Peyer's patch (tissue), 4 donors: ENCODE results near the gene MTARC1. TPM values are rescaled to one million over a fixed set of nuclear protein-coding genes. Genes with fewer than 3 reads are reported as not detected.

ENCODE experiments used
- DNase-seq, 3 donors: peaks; one replicate each; pipeline ENCODE4 v3.0.0-alpha.2; 2017 to 2019
- H3K27ac ChIP-seq, 4 donors: fragments of 200-600 bp; sonication (generic); one replicate each; pipeline ENCODE4 v1.5.1; 2016 to 2019
- H3K27me3 ChIP-seq, 2 donors: fragments of 200-600 bp; sonication (generic); one replicate each; pipeline ENCODE4 v1.5.1; 2019
- H3K36me3 ChIP-seq, 3 donors: fragments of 200-600 bp; sonication (generic); one replicate each; pipeline ENCODE4 v1.5.1; 2016 to 2019
- H3K4me1 ChIP-seq, 4 donors: fragments of 200-600 bp; sonication (generic); one replicate each; pipeline ENCODE4 v1.5.1; 2016 to 2019
- H3K4me3 ChIP-seq, 4 donors: fragments of 200-600 bp; sonication (generic); 1 replicate in 3 of 4; 2 replicates in 1 of 4; pipeline ENCODE4 v1.5.1; 2016 to 2019; ENCODE audit warnings: mild to moderate bottlenecking in 1 of 4
- H3K9me3 ChIP-seq, 4 donors: fragments of 200-600 bp; sonication (generic); one replicate each; pipeline ENCODE4 v1.5.1; 2016 to 2019; ENCODE audit warnings: mild to moderate bottlenecking in 1 of 4
- POLR2A ChIP-seq, 2 donors: fragments of 450-650 bp; IDR thresholded peaks; one replicate each; pipeline ENCODE4 v1.5.1; 2017; ENCODE audit warnings: antibody characterized with exemption in 2 of 2, mild to moderate bottlenecking in 2 of 2, moderate library complexity in 2 of 2
- total RNA-seq, 4 donors: library from RNA; depleted of rRNA; stranded (reverse); fragments of >200 nt; gene quantifications; one replicate each; pipeline ENCODE4 v1.1.0, GENCODE V29; 2016
- TF ChIP-seq, protein P1 (sequence below), 6 experiments: fragments of 450-650 bp in 4 of 6; fragments of 200-600 bp in 2 of 6; sonication (generic) in 1 of 6; IDR thresholded peaks; one replicate each; pipeline ENCODE4 v1.5.1; 2017 to 2019; ENCODE audit warnings: antibody characterized with exemption in 6 of 6, mild to moderate bottlenecking in 3 of 6, moderate library complexity in 1 of 6

Gene MTARC1
- total RNA-seq = 1 to 10 TPM; 3.3 to 7.8 (median 5.8) TPM

GRCh38 chr1:220786337-220787068 lies at the start of gene MTARC1:
MTARC1 (plus strand) TSS chr1:220786913; CDS start chr1:220786945, 32 bp downstream.
- peak within 1 kb of the TSS; percentile 55 to 75 (median 66) for H3K27ac ChIP-seq
- no peaks in the 10 kb centered on the region for H3K27me3 ChIP-seq
- H3K4me1 ChIP-seq = peaks cover 0 to 13% (median 0%) of the 10 kb centered on the region in 4 donors
- DNase-seq = peak; percentile 30 to 83 (median 80)
- H3K36me3 ChIP-seq = peaks cover 0 to 13% (median 0%) of the 10 kb centered on the region in 3 donors
- no peaks in the 10 kb centered on the region for H3K9me3 ChIP-seq
- TF ChIP-seq POLR2A (IDR thresholded peaks at IDR 0.05) = no peak
- TF ChIP-seq, protein P1, sequence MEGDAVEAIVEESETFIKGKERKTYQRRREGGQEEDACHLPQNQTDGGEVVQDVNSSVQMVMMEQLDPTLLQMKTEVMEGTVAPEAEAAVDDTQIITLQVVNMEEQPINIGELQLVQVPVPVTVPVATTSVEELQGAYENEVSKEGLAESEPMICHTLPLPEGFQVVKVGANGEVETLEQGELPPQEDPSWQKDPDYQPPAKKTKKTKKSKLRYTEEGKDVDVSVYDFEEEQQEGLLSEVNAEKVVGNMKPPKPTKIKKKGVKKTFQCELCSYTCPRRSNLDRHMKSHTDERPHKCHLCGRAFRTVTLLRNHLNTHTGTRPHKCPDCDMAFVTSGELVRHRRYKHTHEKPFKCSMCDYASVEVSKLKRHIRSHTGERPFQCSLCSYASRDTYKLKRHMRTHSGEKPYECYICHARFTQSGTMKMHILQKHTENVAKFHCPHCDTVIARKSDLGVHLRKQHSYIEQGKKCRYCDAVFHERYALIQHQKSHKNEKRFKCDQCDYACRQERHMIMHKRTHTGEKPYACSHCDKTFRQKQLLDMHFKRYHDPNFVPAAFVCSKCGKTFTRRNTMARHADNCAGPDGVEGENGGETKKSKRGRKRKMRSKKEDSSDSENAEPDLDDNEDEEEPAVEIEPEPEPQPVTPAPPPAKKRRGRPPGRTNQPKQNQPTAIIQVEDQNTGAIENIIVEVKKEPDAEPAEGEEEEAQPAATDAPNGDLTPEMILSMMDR (IDR thresholded peaks at IDR 0.05) = peak in 3 of 6 experiments; percentile 34 to 50 (median 48)
- peak within 1 kb of the TSS; percentile 35 to 69 (median 55) for H3K4me3 ChIP-seq

GRCh38 chr1:220741349-220741748 lies 45.4 kb upstream of the MTARC1 start:
- H3K36me3 ChIP-seq = no peaks in the 10 kb centered on the region
- H3K9me3 ChIP-seq = no peaks in the 10 kb centered on the region
- no peak for DNase-seq

GRCh38 chr1:220741825-220742224 lies 44.9 kb upstream of the MTARC1 start:
- no peak overlapping the region for H3K4me3 ChIP-seq
- no peak for TF ChIP-seq POLR2A (IDR thresholded peaks at IDR 0.05)
- TF ChIP-seq, protein P1 (IDR thresholded peaks at IDR 0.05) = no peak
- DNase-seq = no peak
- H3K4me1 ChIP-seq = no peaks in the 10 kb centered on the region
- no peaks in the 10 kb centered on the region for H3K27me3 ChIP-seq
- no peak overlapping the region for H3K27ac ChIP-seq
- H3K9me3 ChIP-seq = no peaks in the 10 kb centered on the region
- no peaks in the 10 kb centered on the region for H3K36me3 ChIP-seq

More at GRCh38 chr1:220741349-220741748, 45.4 kb upstream of the MTARC1 start:
- Histone ChIP-seq H3K4me1 (no peaks in the 10 kb centered on the region), H3K27ac (no peak overlapping the region), H3K27me3 (no peaks in the 10 kb centered on the region), H3K4me3 (no peak overlapping the region)
- TF ChIP-seq, protein P1 (IDR thresholded peaks at IDR 0.05) = no peak
- no peak for TF ChIP-seq POLR2A (IDR thresholded peaks at IDR 0.05)

GRCh38 chr1:220742520-220742919 lies 44.2 kb upstream of the MTARC1 start:
- peaks cover 0 to 5% (median 0%) of the 10 kb centered on the region in 4 donors for H3K4me1 ChIP-seq
- H3K36me3 ChIP-seq = no peaks in the 10 kb centered on the region
- H3K9me3 ChIP-seq = no peaks in the 10 kb centered on the region
- no peaks in the 10 kb centered on the region for H3K27me3 ChIP-seq
- no peak overlapping the region for H3K27ac ChIP-seq
- TF ChIP-seq, protein P1 (IDR thresholded peaks at IDR 0.05) = no peak
- no peak for TF ChIP-seq POLR2A (IDR thresholded peaks at IDR 0.05)
- H3K4me3 ChIP-seq = no peak overlapping the region
- DNase-seq = no peak

- Histone ChIP-seq H3K27ac (no peak overlapping the region), H3K9me3 (no peaks in the 10 kb centered on the region), H3K4me1 (peaks cover 0 to 16% (median 0%) of the 10 kb centered on the region in 4 donors), H3K27me3 (no peaks in the 10 kb centered on the region), H3K4me3 (no peak overlapping the region), H3K36me3 (no peaks in the 10 kb centered on the region)
- no peak for TF ChIP-seq POLR2A (IDR thresholded peaks at IDR 0.05)
- TF ChIP-seq, protein P1 (IDR thresholded peaks at IDR 0.05) = no peak
- no peak for DNase-seq
Measured at GRCh38 chr1:220746851-220747250, 39.9 kb upstream of the MTARC1 start.
